Activated CD8-positive, alpha-beta memory T cell treated with anti-CD3 and anti-CD28 coated beads for 1 hour (primary cell): Measurements from ENCODE around the gene TAPBPL.
A peak's percentile ranks its signal among the peaks of the same experiment; 100 is the strongest.
"Not testable (repeated sequence)": the region's sequence is repeated elsewhere in the genome, so short reads cannot be mapped to it uniquely, and the experiment has no call there.

Source experiments
- DNase-seq, 2 donors: peaks; one replicate each; pipeline ENCODE4 v3.0.0-alpha.2; 2020; ENCODE audit warnings: low read depth in 1 of 2; ENCODE audit errors: extremely low read depth in 1 of 2

The TAPBPL gene, protein sequence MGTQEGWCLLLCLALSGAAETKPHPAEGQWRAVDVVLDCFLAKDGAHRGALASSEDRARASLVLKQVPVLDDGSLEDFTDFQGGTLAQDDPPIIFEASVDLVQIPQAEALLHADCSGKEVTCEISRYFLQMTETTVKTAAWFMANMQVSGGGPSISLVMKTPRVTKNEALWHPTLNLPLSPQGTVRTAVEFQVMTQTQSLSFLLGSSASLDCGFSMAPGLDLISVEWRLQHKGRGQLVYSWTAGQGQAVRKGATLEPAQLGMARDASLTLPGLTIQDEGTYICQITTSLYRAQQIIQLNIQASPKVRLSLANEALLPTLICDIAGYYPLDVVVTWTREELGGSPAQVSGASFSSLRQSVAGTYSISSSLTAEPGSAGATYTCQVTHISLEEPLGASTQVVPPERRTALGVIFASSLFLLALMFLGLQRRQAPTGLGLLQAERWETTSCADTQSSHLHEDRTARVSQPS

DNA sequence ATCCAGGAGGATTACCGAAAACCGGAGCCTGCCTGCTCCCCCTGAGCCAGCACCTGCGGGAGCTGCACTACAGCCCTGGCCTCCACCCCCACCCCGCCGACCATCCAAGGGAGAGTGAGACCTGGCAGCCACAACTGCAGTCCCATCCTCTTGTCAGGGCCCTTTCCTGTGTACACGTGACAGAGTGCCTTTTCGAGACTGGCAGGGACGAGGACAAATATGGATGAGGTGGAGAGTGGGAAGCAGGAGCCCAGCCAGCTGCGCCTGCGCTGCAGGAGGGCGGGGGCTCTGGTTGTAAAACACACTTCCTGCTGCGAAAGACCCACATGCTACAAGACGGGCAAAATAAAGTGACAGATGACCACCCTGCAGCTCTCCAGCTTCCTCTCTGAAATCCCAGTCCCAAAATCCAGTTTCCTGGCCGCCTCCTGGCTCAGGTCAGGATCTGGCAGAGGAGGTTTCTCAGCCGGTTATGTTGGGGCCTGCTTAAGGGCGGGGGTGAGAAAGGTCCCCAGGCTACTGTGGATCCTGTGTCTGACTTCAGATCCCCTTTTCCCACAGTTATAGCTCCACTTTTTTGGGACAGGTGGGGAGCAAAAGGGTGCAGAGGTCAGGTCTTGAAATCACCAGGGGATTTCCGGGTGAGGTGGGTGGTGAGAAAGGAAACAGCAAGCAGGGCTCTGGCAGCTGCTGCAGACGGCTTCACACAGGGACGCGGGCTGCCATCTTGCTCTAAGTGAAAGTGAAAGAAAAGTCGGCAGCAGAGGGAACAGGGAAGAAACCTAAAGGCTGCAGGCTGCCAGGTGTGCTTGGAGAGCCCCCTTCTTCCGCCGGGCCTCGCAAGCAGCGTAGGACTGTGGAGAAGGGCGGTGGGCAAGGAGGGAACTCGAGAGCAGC lies at the start of gene TAPBPL:
Gene TAPBPL, plus strand, starts transcription at position 695 of the 897 bp plus-strand sequence. CDS start 207 bp downstream, outside the sequence.
- peak in 1 of 2 donors; percentile 58 for DNase-seq

DNA sequence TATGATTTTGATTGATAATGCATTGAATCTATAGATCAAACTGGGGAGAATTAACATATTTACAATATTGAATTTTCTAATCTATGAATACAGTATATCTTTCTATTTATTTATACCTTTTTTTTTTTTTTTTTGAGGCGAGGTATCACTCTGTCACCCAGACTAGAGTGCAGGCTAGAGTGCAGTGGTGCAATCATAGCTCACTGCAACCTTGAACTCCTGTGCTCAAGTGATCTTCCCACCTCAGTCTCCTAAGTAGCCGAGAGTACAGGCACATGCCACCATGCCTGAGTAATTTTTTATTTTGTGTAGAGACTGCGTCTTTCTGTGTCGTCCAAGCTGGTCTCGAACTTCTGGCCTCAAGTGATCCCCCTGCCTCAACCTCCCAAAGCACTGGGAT lies 47.5 kb upstream of the TAPBPL start:
- DNase-seq = no peak

DNA sequence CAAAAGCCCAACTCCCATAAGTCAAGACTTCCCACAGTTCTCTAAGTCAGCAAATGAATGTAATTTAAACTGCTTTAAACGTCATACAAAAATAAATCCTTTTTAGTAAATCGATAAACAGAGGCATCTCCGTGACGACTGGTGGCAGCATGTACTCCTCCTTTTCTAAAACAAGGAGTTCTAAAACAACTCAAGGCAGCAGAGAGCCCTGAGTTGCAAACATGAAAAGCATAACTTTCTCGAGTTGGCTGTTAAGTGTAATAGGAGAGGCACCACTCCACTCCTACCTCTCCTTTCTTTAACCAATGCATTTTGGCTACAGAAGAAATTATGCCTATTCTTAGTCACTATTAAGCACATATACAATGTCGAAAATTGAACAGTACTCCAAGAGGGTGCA lies 45.9 kb upstream of the TAPBPL start:
- no peak for DNase-seq

DNA sequence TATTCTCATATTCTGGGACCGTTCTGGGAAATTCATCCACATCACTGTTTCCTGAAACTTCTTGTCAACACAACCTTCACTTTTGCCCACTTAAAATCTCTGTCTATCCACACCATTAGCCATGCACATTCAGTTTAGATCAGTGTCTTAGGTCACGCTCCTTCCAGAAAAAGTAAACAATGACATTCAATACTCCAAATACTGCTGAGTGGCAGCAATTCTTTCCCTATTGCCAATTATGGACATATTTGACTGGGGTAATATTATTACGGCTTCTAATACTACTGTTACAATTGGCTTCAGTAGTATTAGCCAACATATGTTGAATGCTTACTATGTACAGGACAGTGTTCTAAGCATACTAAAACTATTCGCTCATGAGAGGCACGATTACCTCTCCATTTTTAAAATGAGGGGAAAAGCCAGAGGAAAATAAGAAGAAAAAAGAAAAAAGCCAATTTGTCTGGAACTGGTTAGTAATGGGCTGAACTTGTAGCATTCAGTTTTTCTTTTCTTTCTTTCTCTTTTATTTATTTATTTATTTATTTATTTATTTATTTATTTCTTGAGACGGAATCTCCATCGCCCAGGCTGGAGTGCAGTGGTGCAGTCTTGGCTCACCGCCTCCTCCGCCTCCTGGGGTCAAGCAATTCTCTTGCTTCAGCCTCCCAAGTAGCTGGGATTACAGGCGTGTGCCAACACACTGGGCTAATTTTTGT lies 44.4 kb upstream of the TAPBPL start:
- DNase-seq = no peak

DNA sequence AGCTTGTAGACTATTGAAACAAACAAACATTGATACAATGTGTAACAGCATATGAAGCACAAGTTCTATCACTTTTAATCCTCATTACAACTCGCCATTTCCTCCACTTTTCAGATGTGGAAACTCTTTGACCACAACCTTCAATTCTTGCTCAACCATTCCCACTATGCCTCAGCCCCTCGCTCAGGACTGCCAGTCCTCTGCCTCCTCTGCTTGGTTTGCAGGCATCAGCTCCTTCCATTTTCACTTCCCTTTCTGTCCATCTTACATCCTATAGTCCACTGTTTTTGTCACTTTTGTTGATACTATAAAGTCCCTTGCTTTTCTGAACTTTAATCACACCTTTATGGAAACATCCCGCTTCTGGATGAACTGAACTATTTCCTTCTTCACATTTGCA lies 35.2 kb upstream of the TAPBPL start:
- DNase-seq = no peak

DNA sequence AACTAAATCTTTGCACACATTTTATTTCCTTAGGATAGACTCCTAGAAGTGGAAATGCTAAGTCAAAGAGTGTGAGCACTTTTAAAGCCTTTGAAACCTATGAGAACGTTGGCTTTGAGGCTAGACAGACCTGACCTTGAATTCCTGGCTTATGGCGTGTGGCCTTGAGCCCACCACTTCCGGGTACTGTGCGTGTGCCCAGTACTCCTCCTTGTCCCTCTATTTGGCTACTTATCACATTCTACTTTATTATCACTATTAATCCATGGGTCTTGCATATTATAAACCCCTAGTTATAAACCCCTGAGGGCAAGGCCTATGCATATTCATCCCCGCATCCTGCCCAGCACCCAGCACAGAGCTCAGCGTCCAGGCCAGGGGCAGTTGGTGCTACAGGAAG lies 33.0 kb upstream of the TAPBPL start:
- no peak for DNase-seq

DNA sequence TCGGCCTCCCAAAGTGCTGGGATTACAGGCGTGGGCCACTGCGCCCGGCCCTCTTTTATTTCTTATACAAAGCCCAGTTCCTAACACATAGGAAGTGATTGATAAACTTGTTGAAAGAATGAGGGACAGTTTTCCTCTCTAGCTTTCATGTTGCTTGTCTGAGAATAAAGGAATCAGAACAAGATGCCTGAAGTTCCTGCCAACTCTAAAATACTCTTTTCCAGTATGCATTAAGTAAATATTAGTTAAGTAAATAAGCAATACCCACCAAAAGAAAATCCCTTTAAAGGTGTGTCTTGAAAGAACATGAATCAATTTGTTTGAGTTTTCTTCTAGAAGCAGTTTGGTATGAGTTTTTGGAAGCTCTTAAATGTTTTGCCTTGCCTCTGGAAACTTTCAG lies 31.5 kb upstream of the TAPBPL start:
- no peak for DNase-seq

DNA sequence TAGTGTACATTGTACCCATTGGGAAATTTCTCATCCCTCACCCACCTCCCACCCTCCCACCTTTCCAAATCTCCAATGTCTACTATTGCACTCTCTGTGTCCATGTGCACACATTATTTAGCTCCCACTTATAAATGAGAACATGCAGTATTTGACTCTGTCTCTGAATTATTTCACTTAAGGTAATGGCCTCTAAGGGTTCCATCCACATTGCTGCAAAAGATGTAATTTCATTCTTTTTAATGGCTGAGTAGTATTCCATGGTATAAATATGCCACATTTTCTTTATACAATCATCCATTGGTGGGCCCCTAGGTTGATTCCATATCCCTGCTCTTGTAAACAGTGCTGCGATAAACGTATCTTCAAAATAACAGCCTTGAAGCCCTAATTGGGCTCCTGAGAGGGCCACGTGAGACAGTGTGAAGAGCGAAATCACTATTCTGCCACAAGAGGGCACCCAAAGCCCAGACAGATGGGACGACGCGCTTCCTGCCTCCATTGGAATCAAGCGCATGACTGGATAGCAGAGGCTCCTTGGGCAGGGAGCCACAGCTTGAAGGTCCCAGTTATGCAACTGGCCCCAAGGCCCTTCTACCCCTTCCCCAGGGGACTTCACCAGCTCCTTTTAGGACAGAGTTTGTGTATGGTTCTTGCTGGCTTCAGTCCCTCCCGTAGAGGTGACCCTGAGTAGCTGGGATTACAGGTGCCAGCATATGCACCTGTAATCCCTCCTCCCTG lies 28.4 kb upstream of the TAPBPL start:
- DNase-seq = peak in 1 of 2 donors; percentile 49

DNA sequence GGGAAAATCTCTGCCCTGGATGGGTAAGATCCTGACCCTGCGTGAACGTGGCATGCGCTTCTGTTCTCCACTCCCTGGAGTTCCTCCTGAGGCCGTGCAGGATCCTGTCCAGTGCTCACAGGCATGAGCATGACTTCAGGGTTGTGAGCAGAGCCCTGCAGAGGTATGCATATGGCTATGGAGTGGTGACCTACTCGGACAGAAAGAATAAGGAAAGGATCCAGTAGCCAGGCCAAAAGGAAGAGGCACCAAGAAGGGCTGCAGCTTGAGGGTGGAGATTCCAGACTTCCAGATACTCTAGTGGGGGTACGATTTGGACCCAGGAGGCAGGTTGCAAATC lies 27.9 kb upstream of the TAPBPL start:
- no peak for DNase-seq

DNA sequence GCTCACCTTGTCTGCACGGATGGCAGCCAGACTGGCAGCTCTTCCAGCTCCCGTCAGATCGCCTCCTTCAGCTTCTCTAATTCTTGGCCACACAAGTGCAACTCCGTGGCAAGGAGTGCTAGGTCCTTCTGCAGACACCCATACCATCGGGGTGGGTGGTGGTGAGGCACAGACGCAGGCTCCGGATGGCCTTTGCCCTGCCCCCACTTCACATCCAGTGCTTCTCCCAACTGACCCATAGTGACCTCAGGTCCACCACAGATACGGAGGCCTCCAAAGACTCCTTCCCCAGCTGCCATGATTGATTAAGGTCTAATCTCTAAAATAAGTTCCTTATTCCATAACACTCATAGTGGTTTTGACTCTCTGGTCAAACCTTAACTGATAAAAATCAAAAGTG lies 27.0 kb upstream of the TAPBPL start:
- DNase-seq = no peak

DNA sequence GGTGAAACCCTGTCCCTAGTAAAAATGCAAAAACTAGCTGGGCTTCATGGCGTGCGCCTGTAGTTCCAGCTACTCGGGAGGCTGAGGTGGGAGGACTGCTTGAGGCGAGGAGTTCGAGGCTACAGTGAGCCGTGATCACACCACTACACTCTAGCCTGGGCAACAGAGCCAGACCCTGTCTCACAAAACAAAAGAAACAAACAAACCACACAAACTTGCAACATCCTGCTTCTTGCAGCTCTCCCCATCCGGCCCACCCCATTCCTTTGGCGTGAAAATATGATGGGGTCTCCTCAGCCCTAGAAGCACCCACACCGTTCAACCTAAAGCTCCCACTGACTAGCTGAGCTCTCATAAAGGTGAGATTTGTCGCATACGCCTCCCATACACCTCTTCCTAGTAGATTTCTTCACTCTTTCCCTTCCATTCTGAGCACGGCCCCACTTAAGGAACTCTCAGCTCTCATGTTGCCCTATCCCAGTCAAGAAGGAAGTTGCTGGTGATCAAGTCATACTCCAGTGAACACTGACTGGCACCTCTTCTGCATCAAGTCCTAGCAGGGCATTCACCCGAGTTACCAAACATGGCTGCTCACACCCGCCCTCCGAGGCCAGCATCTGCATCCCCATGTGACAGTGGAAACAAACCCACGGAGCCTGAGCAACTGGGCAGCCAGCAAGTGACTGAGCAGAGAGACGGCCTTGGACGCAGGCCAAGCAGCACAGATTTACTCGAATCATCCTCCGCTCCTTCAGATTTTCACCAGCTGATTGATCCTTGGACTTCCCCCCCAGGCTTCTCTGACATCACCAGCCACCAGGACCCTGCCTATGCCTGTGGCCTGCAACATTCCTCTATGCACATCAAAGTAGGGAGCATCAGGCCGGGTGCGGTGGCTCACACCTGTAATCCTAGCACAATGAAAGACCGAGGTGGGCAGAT lies 26.0 kb upstream of the TAPBPL start:
- DNase-seq = no peak

DNA sequence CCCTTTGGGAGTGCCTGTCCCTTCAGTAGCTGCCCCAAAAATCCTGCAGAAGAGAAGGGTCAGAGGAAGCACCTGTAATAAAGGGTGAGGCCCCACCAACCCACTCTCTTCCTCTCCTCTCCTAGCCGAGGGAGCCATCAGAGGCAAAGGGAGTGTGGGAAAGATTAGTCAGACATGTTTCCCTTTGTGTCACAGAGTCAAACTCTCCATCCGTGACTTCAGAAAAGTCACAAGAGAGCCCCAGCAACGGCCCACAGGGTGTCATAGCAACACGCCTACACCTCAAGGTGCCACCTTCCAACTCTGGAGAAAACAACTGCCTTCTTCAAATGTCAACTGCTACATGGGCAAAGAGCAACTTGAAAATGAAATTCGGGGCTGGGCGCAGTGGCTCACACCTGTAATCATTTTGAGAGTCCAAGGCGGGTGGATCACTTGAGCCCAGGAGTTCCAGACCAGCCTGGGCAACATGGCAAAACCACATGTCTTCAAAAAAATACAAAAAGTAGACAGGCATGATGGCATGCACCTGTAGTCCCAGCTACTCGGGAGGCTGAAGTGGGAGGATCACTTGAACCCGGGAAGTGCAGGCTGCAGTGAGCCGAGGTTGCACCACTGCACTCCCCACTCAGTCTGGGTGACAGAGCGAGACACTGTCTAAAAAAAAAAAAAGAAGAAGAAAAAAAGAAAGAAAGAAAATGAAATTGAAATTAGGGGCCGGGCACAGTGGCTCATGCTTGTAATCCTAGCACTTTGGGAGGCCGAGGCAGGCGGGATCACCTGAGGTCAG lies 24.8 kb upstream of the TAPBPL start:
- peak; percentile 67 to 77 for DNase-seq

DNA sequence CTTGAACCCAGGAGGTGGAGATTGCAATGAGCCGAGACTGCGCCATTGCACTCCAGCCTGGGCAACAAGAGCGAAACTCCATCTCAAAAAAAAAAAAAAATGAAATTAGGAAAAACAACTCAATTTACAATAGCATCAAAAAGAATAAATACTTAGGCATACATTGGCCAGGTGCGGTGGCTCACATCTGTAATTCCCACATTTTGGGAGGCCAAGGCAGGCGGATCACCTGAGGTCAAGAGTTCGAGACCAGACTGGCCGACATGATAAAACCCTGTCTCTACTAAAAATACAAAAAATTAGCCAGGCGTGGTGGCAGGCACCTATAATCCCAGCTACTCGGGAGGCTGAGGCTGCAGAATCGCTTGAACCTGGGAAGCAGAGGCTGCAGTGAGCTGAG lies 24.0 kb upstream of the TAPBPL start:
- not testable (repeated sequence) for DNase-seq

DNA sequence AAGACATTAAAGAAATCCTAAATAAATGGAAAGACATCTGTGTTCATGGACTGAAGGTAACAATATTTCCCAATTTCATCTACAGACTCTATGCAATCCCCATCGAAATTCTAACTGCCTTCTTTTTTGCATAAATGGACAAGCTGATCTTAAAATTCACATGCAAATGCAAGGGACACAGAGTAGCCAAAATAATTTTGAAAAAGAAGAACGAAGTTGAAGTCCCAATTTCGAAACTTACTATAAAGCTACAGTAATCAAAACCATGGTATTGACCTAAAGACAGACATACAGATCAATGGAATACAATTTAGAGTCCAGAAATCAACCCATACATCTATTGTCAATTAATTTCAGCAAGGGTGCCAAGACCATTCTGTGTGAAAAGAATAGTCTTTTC lies 23.5 kb upstream of the TAPBPL start:
- DNase-seq = no peak

DNA sequence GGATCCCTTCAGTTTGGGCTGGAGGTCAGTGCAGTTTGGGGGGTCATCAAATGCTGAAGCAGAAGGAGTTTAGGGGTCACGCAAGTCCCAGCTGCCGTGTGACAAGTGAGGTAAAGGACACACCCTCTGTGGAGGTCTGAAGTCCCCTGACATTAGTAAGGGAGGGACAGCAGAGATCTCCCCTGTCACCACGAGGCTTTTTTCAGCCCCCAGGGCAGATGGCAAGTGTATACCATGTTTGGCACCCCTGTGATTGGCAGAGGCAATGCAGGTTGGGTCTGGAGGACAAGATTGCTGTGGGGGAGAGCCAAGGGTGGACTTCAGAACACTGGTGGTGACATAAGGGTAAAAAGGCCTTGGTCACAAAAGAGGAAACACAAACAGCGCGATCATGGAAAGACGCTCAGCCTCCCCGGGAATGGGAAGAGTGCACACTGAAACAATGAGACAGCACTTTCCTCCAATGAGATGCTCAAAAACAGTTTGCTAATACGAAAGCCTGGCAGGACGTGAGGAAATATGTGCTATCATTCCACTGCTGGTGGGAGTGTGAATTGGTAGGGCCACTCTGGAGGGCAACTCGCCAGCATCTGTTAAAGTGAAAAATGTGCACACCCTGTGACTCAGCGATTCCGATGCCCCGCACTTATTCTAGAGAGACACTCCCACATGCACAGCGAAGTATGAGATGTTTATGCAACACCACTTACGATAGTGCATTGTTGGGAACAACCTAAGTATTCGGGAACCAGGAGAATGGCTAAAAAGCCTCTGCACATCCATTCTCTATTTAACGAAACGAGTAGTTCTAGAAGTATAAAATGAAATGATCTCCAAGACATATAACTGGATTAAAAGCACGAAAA lies 21.5 kb upstream of the TAPBPL start:
- DNase-seq = no peak

DNA sequence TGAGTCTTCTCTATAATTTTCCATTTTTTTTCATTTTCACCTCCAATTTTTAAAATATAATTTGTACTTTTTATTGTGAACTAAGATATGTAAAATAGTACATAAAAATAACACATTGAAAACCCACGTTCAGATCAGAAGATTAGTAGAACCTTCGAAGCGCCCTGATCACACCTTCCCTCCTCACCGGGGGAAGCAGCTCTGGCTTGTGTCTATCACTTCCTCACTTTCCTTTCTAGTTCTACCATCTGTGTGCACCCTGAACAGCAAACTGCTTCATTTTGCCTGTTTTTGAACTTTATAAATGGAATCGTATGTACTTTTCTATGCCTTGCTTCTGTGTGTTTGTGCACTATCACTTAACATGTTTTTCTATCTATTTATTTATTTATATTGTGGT lies 18.9 kb upstream of the TAPBPL start:
- no peak for DNase-seq

DNA sequence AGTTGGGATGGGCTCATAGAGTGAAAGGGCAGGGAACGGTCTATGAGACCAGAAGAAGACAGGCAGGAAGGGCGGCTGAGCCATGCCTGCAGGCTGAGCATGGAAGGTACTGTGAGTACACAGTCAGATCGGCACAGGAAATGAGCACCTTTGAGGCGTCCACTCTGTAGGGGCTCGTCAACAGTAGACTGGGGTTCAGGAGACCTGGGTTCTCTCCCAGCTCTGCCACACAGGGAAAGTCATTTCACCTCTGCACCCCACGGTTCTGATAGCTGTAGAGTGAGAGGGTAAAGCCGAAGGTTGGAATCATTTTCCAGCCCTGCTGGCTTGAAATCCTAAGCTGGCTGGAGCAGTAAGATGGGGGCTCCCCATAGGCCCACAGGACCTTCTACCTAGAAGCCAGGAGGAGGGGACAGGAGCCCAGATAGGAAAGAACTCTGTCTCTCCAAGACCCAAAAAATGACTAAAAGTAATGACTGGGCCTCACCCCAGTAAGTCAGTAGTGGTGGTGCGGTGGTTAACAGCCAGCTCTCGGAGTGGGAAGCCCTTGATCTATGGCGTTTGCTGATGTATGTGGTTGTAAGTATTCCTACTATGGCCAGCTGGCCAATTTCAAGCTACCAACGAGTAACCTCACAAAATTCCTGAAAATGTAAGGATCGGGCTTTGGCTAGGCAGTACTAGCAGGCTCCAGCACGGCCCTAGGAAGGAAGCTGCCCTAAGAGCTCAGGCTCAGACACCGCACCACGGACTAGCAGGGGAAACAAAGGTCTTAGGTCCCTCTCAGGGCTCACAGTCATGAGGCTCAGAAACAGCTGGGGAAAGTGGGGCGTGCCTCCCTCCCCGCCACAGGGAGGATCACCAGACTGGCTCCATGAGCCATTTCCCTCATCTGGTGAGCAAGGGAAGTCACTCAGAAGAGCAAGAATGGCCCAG lies 17.4 kb upstream of the TAPBPL start:
- no peak for DNase-seq
